ENCODE measurements around the gene SPATA9. TPM values are rescaled to one million over a fixed set of nuclear protein-coding genes. Genes with fewer than 3 reads are reported as not detected.

Gene SPATA9
- total and polyA plus RNA-seq, 2 of the 13 experiments (the other 11 are each of a cell fraction or from before 2014, with no cell fraction given): not detected

DNA sequence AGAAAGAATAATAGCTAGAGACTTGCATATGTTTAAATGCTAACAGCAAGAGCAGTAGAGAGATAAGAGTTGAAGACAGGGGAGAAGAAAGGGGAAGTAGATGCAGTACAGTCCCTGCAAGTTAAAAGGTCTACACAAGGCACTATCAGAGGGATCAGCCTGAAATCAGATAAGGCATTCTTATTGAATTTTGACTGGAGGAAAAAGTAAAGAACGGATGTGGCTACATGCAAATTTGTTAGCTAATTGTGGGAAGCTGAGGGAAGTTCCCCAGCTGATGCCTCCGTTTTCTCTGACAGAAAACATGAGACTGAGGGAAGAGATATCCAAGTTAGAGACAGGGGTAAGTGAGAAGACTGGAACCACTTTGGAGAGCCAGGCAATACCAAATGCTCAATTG lies 35.4 kb upstream of the SPATA9 start:
- DNase-seq (ENCODE audit: low spot score) (no peak), FAIRE-seq (no peak), ATAC-seq (no peak)
- POLR2A ChIA-PET: no interaction called here
- Histone ChIP-seq H3K27me3 (ENCODE audit: control insufficient read depth in 1 of 2, insufficient read depth in 2 of 2, low read length in 2 of 2) (peaks cover 0 to 10% of the 10 kb centered on the region in 2 experiments; a peak in 2 of 5 replicates), H3K27ac (ENCODE audit: extremely low read length, insufficient read depth, low read length) (no peak overlapping the region), H2AFZ (ENCODE audit: low read length) (no peak overlapping the region), H3K9me3 (ENCODE audit: low read length) (no peaks in the 10 kb centered on the region), H3K4me3 (replicated peaks in 1 of 3; ENCODE audit: insufficient read depth in 1 of 3, low read depth in 2 of 3, low read length in 3 of 3) (no peak overlapping the region), H4K20me1 (ENCODE audit: insufficient read depth, low read length) (no peaks in the 10 kb centered on the region), H3K79me2 (ENCODE audit: insufficient read depth, low read length) (no peaks in the 10 kb centered on the region), H3K4me1 (ENCODE audit: insufficient read depth, low read length) (peaks cover 10% of the 10 kb centered on the region), H3K36me3 (replicated peaks in 1 of 2; ENCODE audit: control insufficient read depth in 1 of 2, insufficient read depth in 2 of 2, low read length in 2 of 2) (no peaks in the 10 kb centered on the region), H3K9ac (ENCODE audit: insufficient read depth, low read depth, low read length) (no peak overlapping the region), H3K4me2 (ENCODE audit: low read depth, low read length) (no peak overlapping the region)
- CTCF ChIA-PET (ENCODE audit: low intra/inter-chr PET ratio, low total read pairs): no interaction called here
- in situ Hi-C loops (cut with HindIII; ENCODE audit: extremely low pct_ligation_motif_present, low pct_unique_long_range_greater_than_20kb) (no loop called here), intact Hi-C loops (cut with micrococcal nuclease; ENCODE audit: unreplicated experiment) (no loop called here)
- WGBS (ENCODE audit: low lambda C conversion rate): 17% methylated on average over 2 of the region's 2 CpGs
- TF ChIP-seq ZNF747 (CRISPR knock-in tag; IDR thresholded peaks at IDR 0.05; ENCODE audit: borderline replicate concordance): no peak
- no peak for TF ChIP-seq POLR2A (IDR thresholded peaks at IDR 0.05; ENCODE audit: insufficient read depth in 1 of 2, low read depth in 2 of 2, low read length in 2 of 2)
- TF ChIP-seq, protein P1, sequence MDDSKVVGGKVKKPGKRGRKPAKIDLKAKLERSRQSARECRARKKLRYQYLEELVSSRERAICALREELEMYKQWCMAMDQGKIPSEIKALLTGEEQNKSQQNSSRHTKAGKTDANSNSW (CRISPR knock-in tag; IDR thresholded peaks at IDR 0.05; ENCODE audit: borderline replicate concordance): no peak
- TF ChIP-seq SKI (IDR thresholded peaks at IDR 0.05; ENCODE audit: partially characterized antibody): no peak
- TF ChIP-seq, protein P2, sequence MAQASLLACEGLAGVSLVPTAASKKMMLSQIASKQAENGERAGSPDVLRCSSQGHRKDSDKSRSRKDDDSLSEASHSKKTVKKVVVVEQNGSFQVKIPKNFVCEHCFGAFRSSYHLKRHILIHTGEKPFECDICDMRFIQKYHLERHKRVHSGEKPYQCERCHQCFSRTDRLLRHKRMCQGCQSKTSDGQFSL (CRISPR knock-in tag; IDR thresholded peaks at IDR 0.05): no peak
- TF ChIP-seq, protein P3, sequence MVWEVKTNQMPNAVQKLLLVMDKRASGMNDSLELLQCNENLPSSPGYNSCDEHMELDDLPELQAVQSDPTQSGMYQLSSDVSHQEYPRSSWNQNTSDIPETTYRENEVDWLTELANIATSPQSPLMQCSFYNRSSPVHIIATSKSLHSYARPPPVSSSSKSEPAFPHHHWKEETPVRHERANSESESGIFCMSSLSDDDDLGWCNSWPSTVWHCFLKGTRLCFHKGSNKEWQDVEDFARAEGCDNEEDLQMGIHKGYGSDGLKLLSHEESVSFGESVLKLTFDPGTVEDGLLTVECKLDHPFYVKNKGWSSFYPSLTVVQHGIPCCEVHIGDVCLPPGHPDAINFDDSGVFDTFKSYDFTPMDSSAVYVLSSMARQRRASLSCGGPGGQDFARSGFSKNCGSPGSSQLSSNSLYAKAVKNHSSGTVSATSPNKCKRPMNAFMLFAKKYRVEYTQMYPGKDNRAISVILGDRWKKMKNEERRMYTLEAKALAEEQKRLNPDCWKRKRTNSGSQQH (CRISPR knock-in tag; IDR thresholded peaks at IDR 0.05; ENCODE audit: low read depth): no peak
- TF ChIP-seq SOX5 (CRISPR knock-in tag; IDR thresholded peaks at IDR 0.05; ENCODE audit: borderline replicate concordance): no peak
- TF ChIP-seq ZNF367 (CRISPR knock-in tag; IDR thresholded peaks at IDR 0.05; ENCODE audit: borderline replicate concordance): no peak
- TF ChIP-seq SRSF1 (optimal IDR thresholded peaks at IDR 0.05; ENCODE audit: low read depth, low read length): no peak
- TF ChIP-seq, protein P4, sequence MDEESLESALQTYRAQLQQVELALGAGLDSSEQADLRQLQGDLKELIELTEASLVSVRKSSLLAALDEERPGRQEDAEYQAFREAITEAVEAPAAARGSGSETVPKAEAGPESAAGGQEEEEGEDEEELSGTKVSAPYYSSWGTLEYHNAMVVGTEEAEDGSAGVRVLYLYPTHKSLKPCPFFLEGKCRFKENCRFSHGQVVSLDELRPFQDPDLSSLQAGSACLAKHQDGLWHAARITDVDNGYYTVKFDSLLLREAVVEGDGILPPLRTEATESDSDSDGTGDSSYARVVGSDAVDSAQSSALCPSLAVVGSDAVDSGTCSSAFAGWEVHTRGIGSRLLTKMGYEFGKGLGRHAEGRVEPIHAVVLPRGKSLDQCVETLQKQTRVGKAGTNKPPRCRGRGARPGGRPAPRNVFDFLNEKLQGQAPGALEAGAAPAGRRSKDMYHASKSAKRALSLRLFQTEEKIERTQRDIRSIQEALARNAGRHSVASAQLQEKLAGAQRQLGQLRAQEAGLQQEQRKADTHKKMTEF (CRISPR knock-in tag; IDR thresholded peaks at IDR 0.05): no peak
- TF ChIP-seq, protein P5, sequence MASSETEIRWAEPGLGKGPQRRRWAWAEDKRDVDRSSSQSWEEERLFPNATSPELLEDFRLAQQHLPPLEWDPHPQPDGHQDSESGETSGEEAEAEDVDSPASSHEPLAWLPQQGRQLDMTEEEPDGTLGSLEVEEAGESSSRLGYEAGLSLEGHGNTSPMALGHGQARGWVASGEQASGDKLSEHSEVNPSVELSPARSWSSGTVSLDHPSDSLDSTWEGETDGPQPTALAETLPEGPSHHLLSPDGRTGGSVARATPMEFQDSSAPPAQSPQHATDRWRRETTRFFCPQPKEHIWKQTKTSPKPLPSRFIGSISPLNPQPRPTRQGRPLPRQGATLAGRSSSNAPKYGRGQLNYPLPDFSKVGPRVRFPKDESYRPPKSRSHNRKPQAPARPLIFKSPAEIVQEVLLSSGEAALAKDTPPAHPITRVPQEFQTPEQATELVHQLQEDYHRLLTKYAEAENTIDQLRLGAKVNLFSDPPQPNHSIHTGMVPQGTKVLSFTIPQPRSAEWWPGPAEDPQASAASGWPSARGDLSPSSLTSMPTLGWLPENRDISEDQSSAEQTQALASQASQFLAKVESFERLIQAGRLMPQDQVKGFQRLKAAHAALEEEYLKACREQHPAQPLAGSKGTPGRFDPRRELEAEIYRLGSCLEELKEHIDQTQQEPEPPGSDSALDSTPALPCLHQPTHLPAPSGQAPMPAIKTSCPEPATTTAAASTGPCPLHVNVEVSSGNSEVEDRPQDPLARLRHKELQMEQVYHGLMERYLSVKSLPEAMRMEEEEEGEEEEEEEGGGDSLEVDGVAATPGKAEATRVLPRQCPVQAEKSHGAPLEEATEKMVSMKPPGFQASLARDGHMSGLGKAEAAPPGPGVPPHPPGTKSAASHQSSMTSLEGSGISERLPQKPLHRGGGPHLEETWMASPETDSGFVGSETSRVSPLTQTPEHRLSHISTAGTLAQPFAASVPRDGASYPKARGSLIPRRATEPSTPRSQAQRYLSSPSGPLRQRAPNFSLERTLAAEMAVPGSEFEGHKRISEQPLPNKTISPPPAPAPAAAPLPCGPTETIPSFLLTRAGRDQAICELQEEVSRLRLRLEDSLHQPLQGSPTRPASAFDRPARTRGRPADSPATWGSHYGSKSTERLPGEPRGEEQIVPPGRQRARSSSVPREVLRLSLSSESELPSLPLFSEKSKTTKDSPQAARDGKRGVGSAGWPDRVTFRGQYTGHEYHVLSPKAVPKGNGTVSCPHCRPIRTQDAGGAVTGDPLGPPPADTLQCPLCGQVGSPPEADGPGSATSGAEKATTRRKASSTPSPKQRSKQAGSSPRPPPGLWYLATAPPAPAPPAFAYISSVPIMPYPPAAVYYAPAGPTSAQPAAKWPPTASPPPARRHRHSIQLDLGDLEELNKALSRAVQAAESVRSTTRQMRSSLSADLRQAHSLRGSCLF (CRISPR knock-in tag; IDR thresholded peaks at IDR 0.05; ENCODE audit: borderline replicate concordance): no peak
- BruUV-seq (replicated peaks): no TSS peak
